Sigmoid colon (tissue), 7 donors: ENCODE measurements around the gene CRY2. TPM values are rescaled to one million over a fixed set of nuclear protein-coding genes. Genes with fewer than 3 reads are reported as not detected.

Experiments used
- DNase-seq: peaks from one replicate; pipeline ENCODE4 v3.0.0-alpha.2; 2019
- H3K27ac ChIP-seq, 4 donors: fragments of 200-600 bp; sonication (generic); one replicate each; pipeline ENCODE4 v1.5.1; 2016 to 2019; ENCODE audit warnings: mild to moderate bottlenecking in 1 of 4
- H3K27me3 ChIP-seq, 3 donors: fragments of 200-600 bp; sonication (generic); one replicate each; pipeline ENCODE4 v1.5.1; 2019; ENCODE audit warnings: mild to moderate bottlenecking in 1 of 3
- H3K36me3 ChIP-seq, 4 donors: fragments of 200-600 bp; sonication (generic); one replicate each; pipeline ENCODE4 v1.5.1; 2016 to 2019
- H3K4me1 ChIP-seq, 4 donors: fragments of 200-600 bp; sonication (generic); one replicate each; pipeline ENCODE4 v1.5.1; 2017 to 2019
- H3K4me3 ChIP-seq, 4 donors: fragments of 200-600 bp; sonication (generic); one replicate each; pipeline ENCODE4 v1.5.1; 2017 to 2019; ENCODE audit warnings: mild to moderate bottlenecking in 2 of 4, moderate library complexity in 1 of 4
- H3K9me3 ChIP-seq, 4 donors: fragments of 200-600 bp in 3 of 4; sonication (generic) in 3 of 4; one replicate each; pipeline versions ENCODE4 v1.5.1 to v1.6.1; 2013 to 2019
- EP300 ChIP-seq, 4 donors: sonication (generic); formaldehyde crosslinking; IDR thresholded peaks; one replicate each; pipeline ENCODE4 v1.6.1; 2017; ENCODE audit warnings: antibody characterized with exemption in 4 of 4
- POLR2A ChIP-seq, 2 donors: fragments of 450-650 bp; IDR thresholded peaks; one replicate each; pipeline ENCODE4 v1.6.1; 2016; ENCODE audit warnings: antibody characterized with exemption in 2 of 2, mild to moderate bottlenecking in 2 of 2, moderate library complexity in 2 of 2
- POLR2AphosphoS5 ChIP-seq, 4 donors: sonication (generic); formaldehyde crosslinking; IDR thresholded peaks; one replicate each; pipeline ENCODE4 v1.6.1; 2017; ENCODE audit warnings: antibody characterized with exemption in 4 of 4
- WGBS, 2 donors: extraction: QIAGEN DNeasy Blood & Tissue Kit; methylation state at CpG; one replicate each; pipeline ENCODE4 v1.1.7; 2013; 5-methylcytosine and 5-hydroxymethylcytosine counted together
- intact Hi-C: fragments of 100-400 bp; cut with DNase I; formaldehyde crosslinking; loops from one replicate; pipeline ENCODE4 v1.15.1; 2023
- polyA plus RNA-seq, 3 donors: library from polyadenylated mRNA; stranded (reverse); fragments of 200-250 nt; gene quantifications; one replicate each; pipeline ENCODE4 v1.2.3, GENCODE V29; 2013
- total RNA-seq, 4 donors: library from RNA; depleted of rRNA; stranded (reverse); fragments of >200 nt; gene quantifications; one replicate each; pipeline ENCODE4 v1.1.0, GENCODE V29; 2016
- TF ChIP-seq, protein P1 (sequence below), 4 experiments: fragments of 450-650 bp in 3 of 4; fragments of 200-600 bp in 1 of 4; IDR thresholded peaks; one replicate each; pipeline ENCODE4 v1.5.1; 2016 to 2019; ENCODE audit warnings: antibody characterized with exemption in 4 of 4, mild to moderate bottlenecking in 3 of 4, moderate library complexity in 2 of 4
- donor health status: healthy with polysubstance abuse.
- donor health status: Bipolar disorder and iron deficiency.
- donor health status: healthy.

Gene CRY2
- total and polyA plus RNA-seq, 7 donors = 5.3 to 49.3 (median 27.5) TPM

- TF ChIP-seq POLR2AphosphoS5 (IDR thresholded peaks at IDR 0.05) (no peak), POLR2A (IDR thresholded peaks at IDR 0.05) (no peak), EP300 (IDR thresholded peaks at IDR 0.05) (no peak)
- TF ChIP-seq, protein P1, sequence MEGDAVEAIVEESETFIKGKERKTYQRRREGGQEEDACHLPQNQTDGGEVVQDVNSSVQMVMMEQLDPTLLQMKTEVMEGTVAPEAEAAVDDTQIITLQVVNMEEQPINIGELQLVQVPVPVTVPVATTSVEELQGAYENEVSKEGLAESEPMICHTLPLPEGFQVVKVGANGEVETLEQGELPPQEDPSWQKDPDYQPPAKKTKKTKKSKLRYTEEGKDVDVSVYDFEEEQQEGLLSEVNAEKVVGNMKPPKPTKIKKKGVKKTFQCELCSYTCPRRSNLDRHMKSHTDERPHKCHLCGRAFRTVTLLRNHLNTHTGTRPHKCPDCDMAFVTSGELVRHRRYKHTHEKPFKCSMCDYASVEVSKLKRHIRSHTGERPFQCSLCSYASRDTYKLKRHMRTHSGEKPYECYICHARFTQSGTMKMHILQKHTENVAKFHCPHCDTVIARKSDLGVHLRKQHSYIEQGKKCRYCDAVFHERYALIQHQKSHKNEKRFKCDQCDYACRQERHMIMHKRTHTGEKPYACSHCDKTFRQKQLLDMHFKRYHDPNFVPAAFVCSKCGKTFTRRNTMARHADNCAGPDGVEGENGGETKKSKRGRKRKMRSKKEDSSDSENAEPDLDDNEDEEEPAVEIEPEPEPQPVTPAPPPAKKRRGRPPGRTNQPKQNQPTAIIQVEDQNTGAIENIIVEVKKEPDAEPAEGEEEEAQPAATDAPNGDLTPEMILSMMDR (IDR thresholded peaks at IDR 0.05) = no peak
- H3K4me1 ChIP-seq = peaks cover 0 to 28% (median 25%) of the 10 kb centered on the region in 4 donors
- peak; percentile 63 for DNase-seq
- no peaks in the 10 kb centered on the region for H3K36me3 ChIP-seq
- no peak overlapping the region for H3K27ac ChIP-seq
- H3K4me3 ChIP-seq = peak overlapping the region in 3 of 4 donors; percentile 22 to 38 (median 37)
- peaks cover 15 to 38% (median 20%) of the 10 kb centered on the region in 3 donors for H3K27me3 ChIP-seq
- H3K9me3 ChIP-seq = no peaks in the 10 kb centered on the region
- intact Hi-C loops = no loop called here
- WGBS, 2 donors = 10 to 33% methylated on average over 54 of the region's 54 CpGs
These were observed 74.5 kb downstream of the CRY2 start for GRCh38 chr11:45921561-45922424.

DNA sequence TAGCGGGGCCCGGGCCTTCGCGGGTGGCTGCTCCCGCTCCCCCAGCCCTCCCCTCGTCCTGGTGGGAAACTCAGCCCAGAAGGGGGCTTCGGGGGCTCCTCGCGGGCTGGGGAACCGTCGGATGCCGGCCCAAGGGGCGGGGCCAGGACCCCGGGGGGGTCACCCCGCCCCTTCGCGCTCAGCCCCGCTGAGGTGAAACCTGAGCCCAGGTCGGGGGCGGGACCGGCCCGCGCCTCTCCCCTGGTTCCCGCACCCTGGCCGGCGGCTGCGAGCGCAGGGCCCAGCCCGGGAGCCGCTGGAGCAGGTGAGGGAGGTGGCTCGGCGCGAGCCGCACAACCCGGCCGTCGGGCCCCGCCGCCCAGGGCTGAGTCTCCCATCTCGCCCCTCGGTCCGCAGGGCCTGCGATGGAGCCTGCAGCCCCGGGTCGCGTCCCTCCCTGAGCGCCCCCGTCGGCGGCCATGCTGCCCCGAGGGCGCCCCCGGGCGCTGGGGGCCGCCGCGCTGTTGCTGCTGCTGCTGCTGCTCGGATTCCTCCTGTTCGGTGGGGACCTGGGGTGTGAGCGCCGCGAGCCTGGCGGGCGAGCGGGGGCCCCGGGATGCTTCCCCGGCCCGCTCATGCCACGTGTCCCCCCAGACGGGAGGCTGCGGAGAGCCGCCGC lies 75.3 kb downstream of the CRY2 start, which contains the start of gene LARGE2:
Gene LARGE2 (plus strand): TSS at position 232 of the 658 bp plus-strand sequence. CDS start 227 bp downstream, at position 459.
- intact Hi-C loops = no loop called here
- Histone ChIP-seq H3K27ac (no peak within 1 kb of the TSS), H3K4me3 (peak within 1 kb of the TSS in 3 of 4 donors; percentile 22 to 38 (median 37)), H3K4me1 (peaks cover 0 to 21% (median 19%) of the 10 kb centered on the region in 4 donors), H3K27me3 (peaks cover 15 to 40% (median 20%) of the 10 kb centered on the region in 3 donors), H3K36me3 (no peaks in the 10 kb centered on the region), H3K9me3 (no peaks in the 10 kb centered on the region)
- 1% methylated on average over 73 of the region's 73 CpGs for WGBS, 2 donors
- no peak for DNase-seq
- TF ChIP-seq, protein P1 (IDR thresholded peaks at IDR 0.05) = no peak
- no peak for TF ChIP-seq EP300 (IDR thresholded peaks at IDR 0.05)
- no peak for TF ChIP-seq POLR2AphosphoS5 (IDR thresholded peaks at IDR 0.05)
- TF ChIP-seq POLR2A (IDR thresholded peaks at IDR 0.05) = no peak

DNA sequence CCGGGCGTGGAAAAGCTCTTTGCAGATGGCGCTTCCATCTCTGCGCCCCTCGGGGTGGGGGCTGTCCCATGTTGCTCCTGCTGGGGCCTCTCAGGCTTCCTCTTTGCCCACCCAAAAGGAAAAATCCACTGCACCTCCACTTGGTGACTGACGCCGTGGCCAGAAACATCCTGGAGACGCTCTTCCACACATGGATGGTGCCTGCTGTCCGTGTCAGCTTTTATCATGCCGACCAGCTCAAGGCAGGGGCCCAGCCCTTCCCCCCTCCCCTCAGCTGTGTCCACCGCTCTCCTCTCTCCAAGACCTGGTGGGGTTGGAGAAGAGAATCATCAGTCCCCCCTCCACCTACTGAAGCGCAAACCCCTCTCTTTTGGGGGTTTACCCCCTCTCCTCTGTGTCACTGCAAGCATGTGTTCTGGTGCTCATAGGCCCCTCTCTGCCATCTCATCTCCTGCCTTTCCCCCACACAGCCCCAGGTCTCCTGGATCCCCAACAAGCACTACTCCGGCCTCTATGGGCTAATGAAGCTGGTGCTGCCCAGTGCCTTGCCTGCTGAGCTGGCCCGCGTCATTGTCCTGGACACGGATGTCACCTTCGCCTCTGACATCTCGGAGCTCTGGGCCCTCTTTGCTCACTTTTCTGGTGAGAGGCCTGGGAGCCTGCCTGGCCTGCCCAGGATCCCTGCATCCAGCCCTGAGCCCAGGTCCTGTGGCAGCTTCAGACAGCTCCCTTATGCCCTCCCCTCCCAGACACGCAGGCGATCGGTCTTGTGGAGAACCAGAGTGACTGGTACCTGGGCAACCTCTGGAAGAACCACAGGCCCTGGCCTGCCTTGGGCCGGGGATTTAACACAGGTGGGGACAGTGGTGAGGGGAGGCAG lies 77.0 kb downstream of the CRY2 start:
- intact Hi-C loops = no loop called here
- Histone ChIP-seq H3K27me3 (peaks cover 15 to 40% (median 20%) of the 10 kb centered on the region in 3 donors), H3K36me3 (no peaks in the 10 kb centered on the region), H3K9me3 (no peaks in the 10 kb centered on the region), H3K27ac (no peak overlapping the region), H3K4me1 (peaks cover 0 to 18% (median 17%) of the 10 kb centered on the region in 4 donors), H3K4me3 (no peak overlapping the region)
- DNase-seq = peak; percentile 57
- WGBS, 2 donors = 77 to 89% methylated on average over 22 of the region's 22 CpGs
- TF ChIP-seq POLR2A (IDR thresholded peaks at IDR 0.05) (no peak), EP300 (IDR thresholded peaks at IDR 0.05) (no peak), POLR2AphosphoS5 (IDR thresholded peaks at IDR 0.05) (no peak)
- TF ChIP-seq, protein P1 (IDR thresholded peaks at IDR 0.05) = no peak

DNA sequence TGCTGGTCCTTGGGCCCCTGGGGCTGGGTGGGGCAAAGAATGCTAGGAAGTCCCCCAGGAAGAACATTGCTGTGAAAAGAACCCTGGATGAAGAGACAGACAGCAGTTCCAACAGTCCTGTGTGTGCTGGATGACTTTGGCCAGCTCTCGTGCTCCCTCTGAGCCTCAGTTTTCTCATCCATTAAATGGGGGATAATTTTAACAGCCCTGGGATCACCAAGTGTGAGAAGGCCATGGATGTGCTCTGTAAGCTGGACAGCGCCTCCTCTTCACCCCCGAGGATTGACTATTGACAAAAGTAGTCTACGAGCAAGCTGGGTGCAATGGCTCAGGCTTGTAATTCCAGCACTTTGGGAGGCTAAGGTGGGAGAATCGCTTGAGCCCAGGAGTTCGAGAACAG lies 77.7 kb downstream of the CRY2 start:
- Histone ChIP-seq H3K27ac (no peak overlapping the region), H3K9me3 (no peaks in the 10 kb centered on the region), H3K27me3 (peaks cover 15 to 40% (median 20%) of the 10 kb centered on the region in 3 donors), H3K4me3 (no peak overlapping the region), H3K4me1 (peaks cover 0 to 18% (median 17%) of the 10 kb centered on the region in 4 donors), H3K36me3 (no peaks in the 10 kb centered on the region)
- TF ChIP-seq POLR2AphosphoS5 (IDR thresholded peaks at IDR 0.05) = no peak
- TF ChIP-seq EP300 (IDR thresholded peaks at IDR 0.05) = no peak
- TF ChIP-seq POLR2A (IDR thresholded peaks at IDR 0.05) = no peak
- TF ChIP-seq, protein P1 (IDR thresholded peaks at IDR 0.05) = no peak
- intact Hi-C loops = no loop called here
- DNase-seq = no peak
- WGBS, 2 donors = 90 to 93% methylated on average over 6 of the region's 6 CpGs
